ENCODE data around the gene ACOT4.
A peak's percentile ranks its signal among the peaks of the same experiment; 100 is the strongest.
"Not testable (repeated sequence)": the region's sequence is repeated elsewhere in the genome, so short reads cannot be mapped to it uniquely, and the experiment has no call there.

ACOT4 gene

GRCh38 chr14:73634011-73634833 lies 42.5 kb downstream of the ACOT4 start:
- DNase-seq = peak; percentile 8

- DNase-seq = not testable (repeated sequence)
These were observed 44.7 kb downstream of the ACOT4 start for GRCh38 chr14:73636355-73636754.

DNA sequence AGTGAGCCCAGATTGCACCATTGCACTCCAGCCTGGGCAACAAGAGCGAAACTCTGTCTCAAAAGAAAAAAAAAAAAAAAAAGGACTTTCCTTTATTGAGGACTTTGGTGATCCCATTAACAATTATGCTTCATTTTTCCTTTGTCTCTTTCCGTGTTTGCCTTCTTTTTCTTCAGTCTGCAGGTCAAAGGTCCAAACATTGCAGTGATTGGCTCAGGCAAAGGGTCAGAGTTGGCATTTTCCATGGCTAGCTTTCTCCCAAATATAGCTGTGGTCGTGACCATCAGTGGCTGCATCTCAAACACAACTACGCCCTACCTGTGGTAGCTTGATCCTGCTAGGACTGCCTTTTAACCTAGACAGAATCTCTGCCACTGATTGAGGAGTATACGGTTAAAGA lies 46.2 kb downstream of the ACOT4 start:
- no peak for DNase-seq

- no peak for DNase-seq
These were observed 49.2 kb downstream of the ACOT4 start for GRCh38 chr14:73640796-73641365.

GRCh38 chr14:73644531-73645247 lies 53.0 kb downstream of the ACOT4 start, which contains the start of gene DNAL1:
DNAL1 (plus strand) TSS chr14:73644986; CDS start chr14:73645040, 54 bp downstream.
- peak; percentile 85 for DNase-seq

GRCh38 chr14:73645248-73645610 lies 53.6 kb downstream of the ACOT4 start:
- no peak for DNase-seq
